ENCODE results near the gene CDK17. TPM values are rescaled to one million over a fixed set of nuclear protein-coding genes. Genes with fewer than 3 reads are reported as not detected.
A peak's percentile ranks its signal among the peaks of the same experiment; 100 is the strongest.
"Not testable (repeated sequence)": the region's sequence is repeated elsewhere in the genome, so short reads cannot be mapped to it uniquely, and the experiment has no call there.

The CDK17 gene
- total RNA-seq, 4 donors from 2014 or later = 65.1 to 89.4 (median 71.2) TPM

DNA sequence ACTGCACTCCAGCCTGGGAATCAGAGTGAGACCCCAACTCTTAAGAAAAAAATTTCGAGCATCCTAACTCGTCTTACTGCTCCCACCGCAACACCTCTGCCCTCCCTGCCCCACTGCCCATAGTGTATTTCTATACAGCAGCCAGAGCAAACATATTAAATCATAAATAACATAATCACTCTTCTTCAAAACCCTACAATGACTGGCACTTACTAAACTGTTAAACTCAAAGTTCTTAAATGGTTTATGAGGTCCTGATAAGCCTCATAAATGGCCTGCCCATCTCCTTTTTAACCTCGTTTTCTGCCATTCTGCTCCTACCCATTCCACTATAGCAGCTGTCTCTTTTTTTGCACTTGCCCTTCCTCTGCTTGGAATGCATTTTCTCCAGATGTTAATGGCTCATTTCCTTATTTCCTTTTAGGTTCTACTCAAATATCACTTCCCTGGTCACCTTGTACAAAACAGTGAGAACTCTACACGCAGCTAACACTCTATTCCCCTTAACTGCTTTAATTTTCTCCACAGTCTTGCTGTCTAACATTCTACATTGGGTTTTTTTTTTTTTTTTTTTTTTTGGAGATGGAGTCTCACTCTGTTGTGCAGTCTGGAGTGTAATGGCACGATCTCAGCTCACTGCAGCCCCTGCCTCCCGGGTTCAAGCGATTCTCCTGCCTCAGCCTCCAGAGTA is 45.2 kb downstream of the CDK17 start:
- WGBS, 2 donors = 84 to 86% methylated on average over 8 of the region's 8 CpGs
- no peak overlapping the region for H3K4me3 ChIP-seq
- DNase-seq (ENCODE audit: low spot score in 2 of 2) = no peak
- no peak for TF ChIP-seq POLR2A (IDR thresholded peaks at IDR 0.05)
- TF ChIP-seq, protein P1, sequence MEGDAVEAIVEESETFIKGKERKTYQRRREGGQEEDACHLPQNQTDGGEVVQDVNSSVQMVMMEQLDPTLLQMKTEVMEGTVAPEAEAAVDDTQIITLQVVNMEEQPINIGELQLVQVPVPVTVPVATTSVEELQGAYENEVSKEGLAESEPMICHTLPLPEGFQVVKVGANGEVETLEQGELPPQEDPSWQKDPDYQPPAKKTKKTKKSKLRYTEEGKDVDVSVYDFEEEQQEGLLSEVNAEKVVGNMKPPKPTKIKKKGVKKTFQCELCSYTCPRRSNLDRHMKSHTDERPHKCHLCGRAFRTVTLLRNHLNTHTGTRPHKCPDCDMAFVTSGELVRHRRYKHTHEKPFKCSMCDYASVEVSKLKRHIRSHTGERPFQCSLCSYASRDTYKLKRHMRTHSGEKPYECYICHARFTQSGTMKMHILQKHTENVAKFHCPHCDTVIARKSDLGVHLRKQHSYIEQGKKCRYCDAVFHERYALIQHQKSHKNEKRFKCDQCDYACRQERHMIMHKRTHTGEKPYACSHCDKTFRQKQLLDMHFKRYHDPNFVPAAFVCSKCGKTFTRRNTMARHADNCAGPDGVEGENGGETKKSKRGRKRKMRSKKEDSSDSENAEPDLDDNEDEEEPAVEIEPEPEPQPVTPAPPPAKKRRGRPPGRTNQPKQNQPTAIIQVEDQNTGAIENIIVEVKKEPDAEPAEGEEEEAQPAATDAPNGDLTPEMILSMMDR (IDR thresholded peaks at IDR 0.05) = no peak
- no peak for TF ChIP-seq EP300 (IDR thresholded peaks at IDR 0.05)
- H3K9me3 ChIP-seq = peaks cover 0 to 2% (median 0%) of the 10 kb centered on the region in 4 donors
- peaks cover 0 to 55% (median 14%) of the 10 kb centered on the region in 4 donors for H3K4me1 ChIP-seq
- no peak overlapping the region for H3K27ac ChIP-seq
- H3K27me3 ChIP-seq = no peaks in the 10 kb centered on the region
- no peaks in the 10 kb centered on the region for H3K36me3 ChIP-seq

- Histone ChIP-seq H3K27me3 (no peaks in the 10 kb centered on the region), H3K4me1 (peaks cover 0 to 57% (median 14%) of the 10 kb centered on the region in 4 donors), H3K27ac (no peak overlapping the region), H3K4me3 (no peak overlapping the region), H3K36me3 (no peaks in the 10 kb centered on the region), H3K9me3 (peaks cover 0 to 3% (median 0%) of the 10 kb centered on the region in 4 donors)
- no peak for DNase-seq (ENCODE audit: low spot score in 2 of 2)
- WGBS, 2 donors = 82 to 85% methylated on average over 3 of the region's 3 CpGs
- TF ChIP-seq, protein P1 (IDR thresholded peaks at IDR 0.05) = no peak
- TF ChIP-seq POLR2A (IDR thresholded peaks at IDR 0.05) (no peak), EP300 (IDR thresholded peaks at IDR 0.05) (no peak)
Measured at GRCh38 chr12:96354326-96354725, 45.9 kb downstream of the CDK17 start.

- H3K36me3 ChIP-seq = no peaks in the 10 kb centered on the region
- WGBS, 2 donors = 59 to 69% methylated on average over 3 of the region's 3 CpGs
- H3K4me1 ChIP-seq = peaks cover 0 to 58% (median 14%) of the 10 kb centered on the region in 4 donors
- DNase-seq (ENCODE audit: low spot score in 2 of 2) = no peak
- H3K27me3 ChIP-seq = no peaks in the 10 kb centered on the region
- TF ChIP-seq POLR2A (IDR thresholded peaks at IDR 0.05) (no peak), EP300 (IDR thresholded peaks at IDR 0.05) (no peak)
- TF ChIP-seq, protein P1 (IDR thresholded peaks at IDR 0.05) = no peak
- peak overlapping the region in 1 of 4 donors; percentile 3 for H3K27ac ChIP-seq
- H3K9me3 ChIP-seq = peaks cover 0 to 3% (median 0%) of the 10 kb centered on the region in 4 donors
- H3K4me3 ChIP-seq = no peak overlapping the region
Measured at GRCh38 chr12:96352161-96352835, 47.9 kb downstream of the CDK17 start.

DNA sequence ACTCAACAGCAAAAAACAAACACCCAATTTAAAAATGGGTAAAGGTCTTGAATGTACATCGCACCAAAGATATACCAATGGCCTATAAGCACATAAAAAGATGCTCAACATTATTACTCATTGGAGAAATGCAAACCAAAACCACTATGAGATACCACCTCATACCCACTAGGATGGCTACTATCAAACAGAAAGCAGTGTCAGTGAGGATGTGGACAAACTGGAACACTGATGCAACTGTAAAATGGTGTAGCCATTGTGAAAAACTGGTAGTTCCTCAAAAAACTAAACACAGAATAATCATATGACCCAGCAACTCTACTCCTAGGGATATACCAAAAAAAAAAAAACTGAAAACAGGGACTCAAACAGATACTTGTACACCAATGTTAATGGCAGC is 49.3 kb downstream of the CDK17 start:
- H3K4me1 ChIP-seq = peaks cover 0 to 60% (median 14%) of the 10 kb centered on the region in 4 donors
- TF ChIP-seq EP300 (IDR thresholded peaks at IDR 0.05) (peak in 1 of 2 donors; percentile 23), POLR2A (IDR thresholded peaks at IDR 0.05) (no peak)
- no peak for DNase-seq (ENCODE audit: low spot score in 2 of 2)
- no peaks in the 10 kb centered on the region for H3K36me3 ChIP-seq
- WGBS, 2 donors = 100% methylated on average over 1 of the region's 1 CpG
- H3K9me3 ChIP-seq = peaks cover 0 to 3% (median 1%) of the 10 kb centered on the region in 4 donors
- no peaks in the 10 kb centered on the region for H3K27me3 ChIP-seq
- no peak overlapping the region for H3K27ac ChIP-seq
- no peak overlapping the region for H3K4me3 ChIP-seq

- H3K9me3 ChIP-seq = peaks cover 0 to 36% (median 14%) of the 10 kb centered on the region in 4 donors
- peak overlapping the region; percentile 9 to 36 (median 16) for H3K4me3 ChIP-seq
- H3K27me3 ChIP-seq = no peaks in the 10 kb centered on the region
- peaks cover 0 to 26% (median 0%) of the 10 kb centered on the region in 3 donors for H3K36me3 ChIP-seq
- peak overlapping the region; percentile 25 to 73 (median 57) for H3K27ac ChIP-seq
- TF ChIP-seq EP300 (IDR thresholded peaks at IDR 0.05) (no peak), POLR2A (IDR thresholded peaks at IDR 0.05) (no peak)
- TF ChIP-seq, protein P1 (IDR thresholded peaks at IDR 0.05) = no peak
- no peak for DNase-seq (ENCODE audit: low spot score in 2 of 2)
- 46 to 65% methylated on average over 5 of the region's 5 CpGs for WGBS, 2 donors
- peaks cover 0 to 37% (median 5%) of the 10 kb centered on the region in 4 donors for H3K4me1 ChIP-seq
Measured at GRCh38 chr12:96347130-96347699, 53.0 kb downstream of the CDK17 start.

GRCh38 chr12:96346716-96347115 is 53.5 kb downstream of the CDK17 start:
- Histone ChIP-seq H3K4me3 (peak overlapping the region in 3 of 4 donors; percentile 9 to 36 (median 19)), H3K27ac (peak overlapping the region; percentile 25 to 73 (median 57)), H3K36me3 (peaks cover 0 to 26% (median 0%) of the 10 kb centered on the region in 3 donors), H3K9me3 (peaks cover 0 to 36% (median 14%) of the 10 kb centered on the region in 4 donors), H3K4me1 (peaks cover 0 to 32% (median 2%) of the 10 kb centered on the region in 4 donors)
- not testable (repeated sequence) for DNase-seq (ENCODE audit: low spot score in 2 of 2); H3K27me3 ChIP-seq
- 39 to 40% methylated on average over 4 of the region's 4 CpGs for WGBS, 2 donors

All from tibial nerve (tissue), 4 donors.